H54 (cell line): ENCODE results near the gene PARP15.
"Not testable (repeated sequence)": the region's sequence is repeated elsewhere in the genome, so short reads cannot be mapped to it uniquely, and the experiment has no call there.

Experiments used
- DNase-seq: peaks from one replicate; pipeline ENCODE4 v3.0.0; 2011; ENCODE audit warnings: low spot score, mixed read lengths; ENCODE audit not compliant: insufficient read length
- FAIRE-seq: peaks from 3 replicates; lab custom pipeline; 2011; peaks lifted over from hg19 to GRCh38; lab: Jason Lieb, UNC
- POLR2A ChIP-seq: IDR thresholded peaks from 2 replicates; pipeline ENCODE4 v1.6.1; 2011; ENCODE audit warnings: low read depth, mild to moderate bottlenecking, low read length

Gene PARP15

GRCh38 chr3:122677216-122677615 lies 99.8 kb downstream of the PARP15 start:
- DNase-seq (no peak), FAIRE-seq (no peak)
- no peak for TF ChIP-seq POLR2A

- no peak for FAIRE-seq
- DNase-seq = no peak
- no peak for TF ChIP-seq POLR2A
Observed at GRCh38 chr3:122678506-122678905, 101.1 kb downstream of the PARP15 start.

DNA sequence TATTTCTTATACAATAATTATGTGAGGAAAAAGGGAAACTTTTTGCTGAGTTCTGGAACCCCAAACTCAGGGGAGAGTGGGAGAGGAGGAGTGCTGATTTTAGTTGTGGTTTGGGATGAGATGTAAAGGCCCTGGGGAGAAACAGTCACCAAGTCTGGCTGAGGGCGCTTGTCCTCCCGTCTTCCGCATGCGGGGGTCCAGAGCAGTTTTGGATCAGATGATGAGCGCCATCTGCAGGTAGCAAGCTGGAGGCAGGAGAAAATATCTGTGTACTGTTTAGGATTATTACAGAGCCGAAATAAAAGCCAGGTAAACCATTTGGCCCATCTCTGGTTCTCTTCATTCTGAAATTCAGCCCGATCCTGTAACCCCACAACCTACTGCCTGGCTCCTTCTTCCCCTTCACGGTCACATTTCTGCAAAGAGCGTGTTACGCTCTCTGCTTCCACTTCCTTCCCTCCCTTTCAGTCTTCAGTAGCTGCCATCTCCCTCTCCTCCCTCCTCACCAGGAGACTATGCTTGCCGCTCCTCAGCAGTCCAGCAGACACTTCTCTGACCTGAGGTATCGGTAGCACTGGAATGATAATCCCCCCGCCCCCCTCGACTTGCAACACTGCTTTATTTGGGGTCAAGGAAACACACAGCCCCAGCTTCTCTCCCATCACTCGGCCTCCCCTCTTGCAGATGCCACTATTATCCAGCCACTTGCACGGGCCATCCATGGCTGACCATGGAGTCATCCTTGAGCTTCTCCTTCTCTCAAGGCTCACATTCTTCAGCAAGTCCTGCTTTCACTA lies 101.8 kb downstream of the PARP15 start:
- no peak for TF ChIP-seq POLR2A
- peak; percentile 26 for DNase-seq
- peak; percentile 91 for FAIRE-seq

GRCh38 chr3:122679882-122680474 lies 102.5 kb downstream of the PARP15 start:
- DNase-seq (peak; percentile 16), FAIRE-seq (peak; percentile 61)
- TF ChIP-seq POLR2A = no peak

DNA sequence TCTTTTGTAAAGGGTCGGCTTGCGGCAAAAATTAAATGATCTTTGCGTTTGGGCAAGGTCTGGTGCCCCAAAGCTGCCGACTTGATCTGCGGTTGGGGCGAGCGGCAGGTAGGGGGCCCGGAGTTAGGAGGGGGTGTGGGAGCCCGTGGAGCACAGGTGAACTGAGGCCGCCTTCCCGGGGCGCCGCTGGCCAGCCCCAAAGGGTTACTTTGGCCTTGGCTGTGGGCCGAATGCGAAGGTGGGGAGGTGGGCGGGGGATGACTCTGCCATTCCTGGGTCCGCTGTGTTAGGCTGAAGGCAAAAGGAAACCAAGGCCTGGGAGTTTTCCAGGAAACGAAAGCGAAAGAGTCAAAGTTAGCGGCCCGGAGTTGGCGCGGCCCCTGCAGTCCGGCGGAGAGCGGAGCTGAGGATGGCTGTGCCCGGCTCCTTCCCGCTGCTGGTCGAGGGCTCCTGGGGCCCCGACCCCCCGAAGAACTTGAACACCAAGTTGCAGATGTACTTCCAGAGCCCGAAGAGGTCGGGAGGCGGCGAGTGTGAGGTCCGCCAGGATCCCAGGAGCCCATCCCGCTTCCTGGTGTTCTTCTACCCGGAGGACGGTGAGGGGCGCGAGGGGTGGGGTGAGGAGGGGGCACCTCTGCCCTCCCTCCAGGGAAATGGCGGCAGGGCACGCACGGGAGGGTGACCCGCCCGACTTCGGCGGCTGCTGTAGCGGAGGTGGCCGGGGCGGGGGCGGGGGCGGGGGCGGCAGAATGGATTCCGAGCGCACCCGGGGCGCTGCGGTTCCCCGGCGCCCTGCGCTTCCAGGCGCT lies 103.2 kb downstream of the PARP15 start, which contains the start of gene PARP14:
PARP14 (plus strand) TSS at position 365 of the 809 bp plus-strand sequence; CDS start at position 410, 45 bp downstream.
- FAIRE-seq (no peak), DNase-seq (peak; percentile 38)

GRCh38 chr3:122681284-122681973 lies 104.0 kb downstream of the PARP15 start:
- TF ChIP-seq POLR2A = no peak
- DNase-seq = no peak
- no peak for FAIRE-seq

More for the DNA sequence above, 103.2 kb downstream of the PARP15 start, which contains the start of gene PARP14:
- TF ChIP-seq POLR2A = 0 out of 2 replicates have a peak, but pooled peaks have one; percentile 15

- no peak for DNase-seq
- TF ChIP-seq POLR2A = no peak
- FAIRE-seq = no peak
Observed at GRCh38 chr3:122681974-122682409, 104.5 kb downstream of the PARP15 start.

GRCh38 chr3:122682778-122683411 lies 105.4 kb downstream of the PARP15 start:
- not testable (repeated sequence) for DNase-seq, FAIRE-seq

DNA sequence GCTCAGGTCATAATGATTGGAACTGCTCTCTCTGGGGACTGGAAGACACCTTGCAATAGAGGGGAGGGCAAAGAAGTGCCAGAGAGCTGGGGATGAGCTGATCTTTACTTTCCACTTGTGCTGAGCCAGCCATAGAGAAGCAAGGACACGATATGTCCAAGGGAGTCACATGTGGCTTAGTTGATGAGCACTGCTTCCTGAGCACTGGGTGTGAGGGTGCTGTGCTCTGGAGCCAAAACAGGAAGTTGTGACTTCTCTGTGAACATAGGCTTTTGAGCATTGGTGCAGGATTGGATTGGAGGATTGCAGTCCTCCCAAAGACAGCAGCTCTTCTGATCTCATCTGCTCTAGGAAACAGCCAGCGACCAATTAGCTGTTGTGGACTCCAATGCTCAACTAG lies 109.8 kb downstream of the PARP15 start:
- no peak for TF ChIP-seq POLR2A
- DNase-seq (no peak), FAIRE-seq (no peak)
